Stimulated activated CD8-positive, alpha-beta memory T cell treated with anti-CD3 and anti-CD28 coated beads, Interleukin-7, amount 100 ng/mL, for 24 hours (primary cell): ENCODE data around the gene SEM1.
"Not testable (repeated sequence)": the region's sequence is repeated elsewhere in the genome, so short reads cannot be mapped to it uniquely, and the experiment has no call there.

Source experiments
- DNase-seq: peaks from one replicate; pipeline ENCODE4 v3.0.0-alpha.2; 2020; ENCODE audit warnings: low read depth

Gene SEM1

GRCh38 chr7:96663457-96663856, 46.2 kb downstream of the SEM1 start:
- DNase-seq: no peak

GRCh38 chr7:96662151-96662550, 47.5 kb downstream of the SEM1 start:
- not testable (repeated sequence) for DNase-seq

GRCh38 chr7:96658022-96658412, 51.6 kb downstream of the SEM1 start:
- DNase-seq: no peak

- no peak for DNase-seq
Observed at GRCh38 chr7:96657347-96658021, 52.2 kb downstream of the SEM1 start.

GRCh38 chr7:96655956-96656355, 53.7 kb downstream of the SEM1 start:
- DNase-seq: no peak

- DNase-seq: no peak
Observed at GRCh38 chr7:96654630-96655188, 54.9 kb downstream of the SEM1 start.

- DNase-seq: no peak
Observed at GRCh38 chr7:96649981-96650380, 59.7 kb downstream of the SEM1 start.

GRCh38 chr7:96648784-96649183, 60.9 kb downstream of the SEM1 start:
- DNase-seq: no peak

GRCh38 chr7:96647733-96648132, 61.9 kb downstream of the SEM1 start:
- DNase-seq: no peak

- no peak for DNase-seq
Observed at GRCh38 chr7:96645084-96645483, 64.6 kb downstream of the SEM1 start.

- DNase-seq: not testable (repeated sequence)
Observed at GRCh38 chr7:96643436-96643835, 66.2 kb downstream of the SEM1 start.

GRCh38 chr7:96640054-96640453, 69.6 kb downstream of the SEM1 start:
- DNase-seq: no peak
